ENCODE results near the gene RIN3. TPM values are rescaled to one million over a fixed set of nuclear protein-coding genes. Genes with fewer than 3 reads are reported as not detected.
A peak's percentile ranks its signal among the peaks of the same experiment; 100 is the strongest.

The RIN3 gene
- total and polyA plus RNA-seq, 2 of the 4 experiments (the other 2 are of a cell fraction) = 2.5 to 11.1 TPM

GRCh38 chr14:92600318-92601053, 86.9 kb downstream of the RIN3 start:
- H3K14ac ChIP-seq (replicated peaks; ENCODE audit: low read depth, low read length) = peak overlapping the region; percentile 85
- intact Hi-C loops (cut with micrococcal nuclease) = loop anchor here (5.0 kb wide), 1 partner anchor 82 kb away; no protein-coding TSS in a partner anchor
- H3K4me3 ChIP-seq (ENCODE audit: insufficient read depth, low read depth, low read length) = no peak overlapping the region
- no peak overlapping the region for H3K4me2 ChIP-seq (ENCODE audit: low read depth, low read length)
- H3K36me3 ChIP-seq (ENCODE audit: control insufficient read depth, insufficient read depth, low read length) = peaks cover 3% of the 10 kb centered on the region; the same call in 1 of the 2 replicates
- dilution Hi-C loops (cut with HindIII; ENCODE audit: low sequenced_read_pairs, unreplicated experiment) = no loop called here
- H2BK120ac ChIP-seq (ENCODE audit: low read depth, low read length) = peak overlapping the region; percentile 83
- in situ Hi-C loops (cut with MboI; ENCODE audit: low sequenced_read_pairs) = no loop called here
- H3K56ac ChIP-seq (ENCODE audit: extremely low read depth, insufficient read depth, low read length) = no peak overlapping the region; the same call in 1 of the 2 replicates
- no peak overlapping the region for H3K9ac ChIP-seq (ENCODE audit: low read depth, low read length)
- ChIA-PET POLR2A (ENCODE audit: unreplicated experiment) (no interaction called here), CTCF (no interaction called here)
- peaks cover 6% of the 10 kb centered on the region for H4K20me1 ChIP-seq (ENCODE audit: insufficient read depth, low read length)
- H3K9me1 ChIP-seq (ENCODE audit: insufficient read depth, low read length) = peaks cover 28% of the 10 kb centered on the region
- H3K18ac ChIP-seq (ENCODE audit: low read depth, low read length) = peak overlapping the region; percentile 60
- peak; percentile 89 for ATAC-seq (ENCODE audit: low read depth)
- peaks cover 34% of the 10 kb centered on the region for H3K4me1 ChIP-seq (ENCODE audit: control insufficient read depth, insufficient read depth, low read length)
- H3K23ac ChIP-seq (ENCODE audit: low read depth, low read length) = peak overlapping the region; percentile 46; the same call in 1 of the 2 replicates
- H2BK5ac ChIP-seq (ENCODE audit: low read depth, low read length, poor library complexity, severe bottlenecking) = peak overlapping the region; percentile 84
- peak overlapping the region; percentile 84 for H2BK20ac ChIP-seq (ENCODE audit: low read depth, low read length)
- peak overlapping the region; percentile 80; the same call in 1 of the 2 replicates for H4K91ac ChIP-seq (ENCODE audit: insufficient read depth, low read depth, low read length)
- no peaks in the 10 kb centered on the region for H3K27me3 ChIP-seq (ENCODE audit: control insufficient read depth, insufficient read depth, low read length)
- H2AFZ ChIP-seq (replicated peaks; ENCODE audit: low read length, poor library complexity) = peak overlapping the region; percentile 81
- H3K79me1 ChIP-seq (ENCODE audit: low read depth in 1 of 2, low read length in 2 of 2) = peaks cover 21 to 56% of the 10 kb centered on the region in 2 experiments
- H3K9me3 ChIP-seq (ENCODE audit: control insufficient read depth, insufficient read depth, low read length) = peaks cover 4% of the 10 kb centered on the region
- peak overlapping the region in 1 of 2 experiments; percentile 82; a peak in 2 of 4 replicates for H4K8ac ChIP-seq (ENCODE audit: low read depth in 2 of 2, low read length in 2 of 2)
- peak overlapping the region; percentile 73 for H3K27ac ChIP-seq (ENCODE audit: insufficient read depth, low read length)
- TF ChIP-seq FOS (IDR thresholded peaks at IDR 0.05; ENCODE audit: low read depth, low read length) (0 out of 2 replicates have a peak, but pooled peaks have one; percentile 9), NFE2L2 (IDR thresholded peaks at IDR 0.05; ENCODE audit: low read depth, low read length) (peak; percentile 4; the same call in 1 of the 2 replicates), MXI1 (IDR thresholded peaks at IDR 0.05; ENCODE audit: borderline replicate concordance, low read depth, low read length) (no peak), RAD21 (IDR thresholded peaks at IDR 0.05; ENCODE audit: low read length) (0 out of 2 replicates have a peak, but pooled peaks have one; percentile 3), BHLHE40 (IDR thresholded peaks at IDR 0.05; ENCODE audit: low read depth, low read length) (peak; percentile 28; the same call in 1 of the 2 replicates), CEBPB (IDR thresholded peaks at IDR 0.05; ENCODE audit: low read depth, low read length) (peak; percentile 96), RCOR1 (IDR thresholded peaks at IDR 0.05; ENCODE audit: insufficient replicate concordance, low read length) (no peak), CTCF (conservative IDR thresholded peaks at IDR 0.05; ENCODE audit: low read depth, low read length) (0 out of 2 replicates have a peak, but pooled peaks have one; percentile 9)
- peak overlapping the region; percentile 40; the same call in 1 of the 2 replicates for H4K5ac ChIP-seq (ENCODE audit: low read depth, low read length)
- H2AK5ac ChIP-seq (ENCODE audit: low read depth, low read length) = peak overlapping the region; percentile 94
- peak; percentile 87 for DNase-seq
- peak overlapping the region; percentile 94 for H3K4ac ChIP-seq (ENCODE audit: low read depth, low read length)
- peak overlapping the region; percentile 90; the same call in 2 of the 3 replicates for H2BK15ac ChIP-seq (ENCODE audit: low read depth, low read length)
- 100% methylated on average over 3 of the region's 15 CpGs; no CpG with 5 or more reads in 1 of the 2 experiments for WGBS, 2 experiments (ENCODE audit: extremely low coverage in 2 of 2, insufficient read length in 1 of 2)
- peak overlapping the region; percentile 87 for H2AK9ac ChIP-seq (replicated peaks; ENCODE audit: low read depth, low read length, poor library complexity)
- BruUV-seq (replicated peaks) = no TSS peak
